Fibroblast of gingiva (primary cell): Measurements from ENCODE around the gene KLHL29.
A peak's percentile ranks its signal among the peaks of the same experiment; 100 is the strongest.

Source experiments
- DNase-seq: peaks from one replicate; pipeline ENCODE4 v3.0.0-alpha.2; 2011; ENCODE audit warnings: low read depth

KLHL29 gene

DNA sequence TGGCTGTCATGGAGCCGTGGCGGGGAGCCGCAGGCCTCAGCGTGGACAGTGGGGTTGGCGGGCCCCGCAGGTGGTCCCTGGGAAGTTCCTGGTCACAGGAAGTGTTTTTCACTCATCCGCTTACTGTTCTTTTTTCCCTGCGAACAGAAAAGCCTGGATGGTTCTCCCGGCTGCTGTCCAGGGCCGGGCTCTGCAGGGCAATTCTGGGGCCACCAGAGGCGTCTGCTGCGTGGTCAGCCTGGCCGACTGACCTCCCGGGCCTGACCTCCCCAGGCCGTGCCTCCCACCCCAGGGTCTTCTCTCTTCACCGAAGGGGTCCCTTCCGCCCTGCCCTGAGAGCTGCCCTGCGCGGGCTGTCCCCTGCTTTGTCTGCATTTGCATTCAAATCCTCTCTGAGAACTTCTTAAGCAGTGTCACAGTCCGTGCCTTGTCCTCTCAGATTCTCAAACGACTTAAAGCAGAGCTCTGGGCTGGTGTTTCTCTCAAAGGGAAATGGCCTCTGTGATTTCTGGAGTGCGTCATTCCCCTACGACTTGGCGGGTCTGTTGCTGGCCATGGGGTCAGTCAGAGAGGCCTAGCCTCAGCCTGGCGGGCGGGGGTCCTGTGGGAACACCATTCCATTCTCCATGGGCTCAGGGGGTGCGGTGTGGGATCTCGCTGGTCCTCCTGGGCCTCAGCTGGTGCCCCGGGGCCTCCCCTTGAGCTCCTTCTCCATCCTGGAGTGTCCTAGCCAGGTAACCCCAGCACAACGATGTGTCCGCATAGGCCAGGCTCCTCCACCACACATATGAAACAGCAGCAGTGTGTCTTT, 38.3 kb downstream of the KLHL29 start:
- DNase-seq: no peak

DNA sequence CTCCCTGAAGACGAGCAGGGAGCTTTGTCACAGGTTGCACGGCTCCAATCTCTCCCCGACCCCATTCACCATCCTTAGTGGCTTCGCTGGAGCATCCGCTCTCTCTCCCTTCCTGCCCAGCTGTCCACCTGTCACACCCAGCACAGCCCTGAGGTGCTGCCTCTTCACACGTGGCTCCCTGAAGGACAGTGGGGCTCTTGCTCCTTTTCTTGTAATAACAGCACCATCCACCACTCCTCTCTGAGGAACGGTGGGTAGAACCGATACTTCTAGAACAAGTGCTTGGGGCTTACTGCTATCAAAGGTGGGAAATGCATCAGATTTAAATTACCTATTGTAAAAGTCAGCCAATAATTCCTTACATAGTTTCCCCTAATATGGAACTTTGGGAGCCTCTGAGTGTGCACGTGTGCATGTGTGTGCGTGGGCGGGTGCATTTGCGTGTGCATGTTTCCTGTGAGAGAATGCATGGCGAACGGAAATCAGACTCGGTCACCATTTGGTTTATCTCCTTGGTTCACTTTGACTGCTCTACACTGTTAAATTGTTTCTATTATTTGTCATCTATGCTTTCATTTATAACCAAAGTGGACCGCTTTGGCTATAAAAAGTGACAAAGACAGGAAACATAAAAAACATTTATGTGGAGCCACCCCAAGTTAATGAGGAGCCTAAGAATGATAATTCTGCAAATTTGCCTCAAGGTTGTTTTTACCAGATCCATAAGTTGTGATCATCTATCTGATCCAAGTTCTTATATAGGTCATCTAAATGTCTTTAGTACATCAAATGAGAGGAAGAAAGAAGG, 39.1 kb downstream of the KLHL29 start:
- DNase-seq: no peak

DNA sequence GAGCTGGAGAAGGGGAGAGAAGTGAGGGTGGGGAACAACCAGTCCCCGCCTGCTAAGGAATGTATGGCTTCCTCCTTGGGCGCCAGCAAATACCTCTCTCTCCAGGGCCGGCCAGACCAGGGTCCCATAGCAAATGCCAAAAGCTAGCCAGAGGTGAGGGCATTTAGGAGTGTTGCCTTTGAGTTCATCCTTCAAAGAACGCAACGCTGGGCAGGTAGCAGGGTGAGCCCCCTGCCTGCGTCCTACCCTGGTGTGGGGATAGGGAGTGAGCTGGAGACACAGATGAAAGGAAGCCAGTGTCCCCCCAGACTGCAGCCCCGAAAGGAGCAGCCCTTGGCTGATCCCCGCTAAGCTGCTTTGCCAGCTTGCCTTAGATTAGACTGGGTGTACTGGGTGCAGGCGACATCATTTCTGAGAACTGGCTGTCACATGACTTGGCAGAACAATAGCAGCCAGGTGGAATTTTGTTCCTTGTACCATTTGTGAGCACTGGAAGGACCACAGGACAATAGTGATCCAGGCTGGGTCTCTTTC, 40.4 kb downstream of the KLHL29 start:
- no peak for DNase-seq

DNA sequence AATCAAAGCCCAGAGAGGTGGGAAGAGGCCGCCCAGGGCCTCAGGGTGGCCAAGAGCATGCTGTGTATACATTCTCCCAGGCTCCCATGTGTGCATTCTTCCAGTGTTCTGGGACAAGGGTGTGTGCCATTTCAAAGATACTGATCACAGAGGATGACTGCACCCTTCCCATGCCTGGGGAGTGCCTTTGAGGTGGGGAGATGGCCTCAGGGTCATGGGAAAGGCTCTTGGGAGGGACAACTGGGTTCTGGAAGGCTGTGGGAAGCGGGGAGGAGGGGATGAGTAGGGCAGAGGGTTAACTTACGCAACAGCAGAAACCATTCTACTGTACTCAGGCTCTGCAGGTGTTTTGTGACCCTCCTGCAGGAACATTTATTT, 40.9 kb downstream of the KLHL29 start:
- no peak for DNase-seq

DNA sequence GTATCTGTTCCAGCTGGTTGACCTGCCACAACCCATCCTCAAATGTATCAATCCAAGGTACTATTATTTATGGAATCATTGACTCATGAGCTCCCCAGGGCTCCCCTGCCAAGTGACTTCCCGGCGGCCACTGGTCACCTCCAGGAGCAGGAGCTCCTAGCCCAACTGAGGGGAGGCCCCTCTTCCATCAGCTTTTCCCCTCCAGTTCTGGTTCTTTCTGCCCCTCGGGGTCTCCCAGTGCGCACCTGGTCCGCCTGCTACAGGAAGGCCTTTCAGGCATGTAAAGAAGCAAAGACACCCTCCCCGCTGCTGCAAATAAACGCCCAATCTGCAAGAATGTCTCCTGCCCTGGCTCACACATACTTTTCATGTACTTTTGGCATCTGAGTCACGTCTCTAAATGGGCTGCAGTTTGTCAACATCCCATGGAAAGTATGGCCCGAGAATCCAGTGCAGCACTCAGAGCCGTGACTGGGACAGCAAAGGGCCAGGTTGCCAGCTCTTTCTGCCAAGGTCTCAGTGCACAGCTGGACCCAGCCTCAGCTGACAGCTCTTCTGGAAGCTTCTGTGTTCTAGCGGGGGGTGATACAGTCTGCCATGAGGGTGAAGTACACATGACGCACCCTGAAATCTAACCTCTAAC, 41.4 kb downstream of the KLHL29 start:
- DNase-seq: peak; percentile 88

DNA sequence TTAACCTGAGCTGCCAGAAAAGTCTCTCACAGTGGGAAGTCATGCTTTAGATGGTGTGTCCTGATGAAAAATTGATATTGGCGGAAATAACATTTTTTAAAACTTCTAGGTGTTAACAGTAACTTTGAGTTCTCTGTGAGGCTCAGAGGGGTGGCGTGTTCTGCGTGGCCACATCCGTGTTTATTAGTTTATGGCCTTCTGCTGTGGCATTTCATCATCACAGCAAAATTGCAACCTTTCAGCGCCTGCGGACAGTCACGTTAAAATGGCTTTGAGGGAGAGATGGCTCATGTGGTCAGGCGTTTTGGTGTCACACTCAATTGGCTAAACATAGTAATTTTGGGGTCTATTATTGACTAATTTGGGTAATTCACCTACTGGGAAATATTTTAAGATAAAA, 42.4 kb downstream of the KLHL29 start:
- no peak for DNase-seq

DNA sequence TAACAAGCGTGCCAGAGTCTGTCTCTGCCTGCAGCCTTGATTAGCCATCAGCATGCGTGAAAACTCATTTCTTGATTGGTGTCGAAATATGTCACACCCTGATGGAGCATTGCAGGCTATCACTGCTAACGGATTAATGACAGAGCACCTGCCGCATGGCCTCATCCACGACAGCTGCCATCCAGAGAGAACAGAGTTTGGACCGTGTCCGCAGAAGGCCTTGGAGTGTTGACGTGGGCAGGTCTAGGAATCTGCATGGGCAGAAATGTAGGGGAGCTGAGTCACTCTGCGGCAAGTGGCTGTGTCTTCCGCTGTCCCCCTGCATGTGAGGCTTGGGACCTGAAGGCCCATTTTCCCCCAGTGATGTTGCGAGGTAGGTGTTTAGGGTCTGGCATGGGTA, 43.0 kb downstream of the KLHL29 start:
- DNase-seq: no peak

DNA sequence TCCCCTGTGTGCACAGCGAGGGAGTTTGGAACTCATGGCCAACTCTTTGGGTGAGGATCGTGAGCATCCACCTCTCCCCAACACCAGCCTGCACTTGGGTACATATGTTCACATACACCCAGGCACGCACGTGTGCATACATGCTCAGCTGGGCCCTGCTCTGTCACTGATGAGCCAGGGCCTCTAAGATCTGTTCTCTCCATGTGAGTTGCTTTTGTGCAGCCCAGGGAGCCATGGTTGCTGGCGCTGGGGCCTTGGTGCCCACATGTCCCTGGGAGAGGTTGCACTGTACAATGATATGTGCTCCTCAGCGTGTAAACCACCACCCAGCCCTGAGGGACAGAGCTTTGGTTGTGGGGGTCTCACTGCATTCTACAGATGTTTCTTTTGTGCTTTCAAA, 44.1 kb downstream of the KLHL29 start:
- DNase-seq: no peak

DNA sequence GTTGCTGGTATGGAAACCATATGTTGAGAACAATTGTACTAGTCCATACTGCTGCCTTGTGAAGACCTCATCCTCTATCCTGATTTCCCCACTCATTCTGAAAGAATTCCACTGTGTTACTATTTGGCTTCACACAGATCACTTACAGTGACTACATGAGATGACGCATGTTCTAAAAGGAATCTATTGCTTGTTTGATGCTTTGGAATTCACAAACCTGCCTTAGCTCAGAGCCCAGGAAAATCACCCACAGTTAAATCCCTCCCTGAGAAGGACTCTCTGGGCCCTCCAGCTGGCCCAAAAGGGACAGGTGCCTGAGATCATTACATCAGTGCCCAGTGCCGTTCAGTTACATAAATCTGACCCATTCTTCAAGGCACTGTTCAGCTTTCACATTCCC, 45.3 kb downstream of the KLHL29 start:
- DNase-seq: peak; percentile 71

DNA sequence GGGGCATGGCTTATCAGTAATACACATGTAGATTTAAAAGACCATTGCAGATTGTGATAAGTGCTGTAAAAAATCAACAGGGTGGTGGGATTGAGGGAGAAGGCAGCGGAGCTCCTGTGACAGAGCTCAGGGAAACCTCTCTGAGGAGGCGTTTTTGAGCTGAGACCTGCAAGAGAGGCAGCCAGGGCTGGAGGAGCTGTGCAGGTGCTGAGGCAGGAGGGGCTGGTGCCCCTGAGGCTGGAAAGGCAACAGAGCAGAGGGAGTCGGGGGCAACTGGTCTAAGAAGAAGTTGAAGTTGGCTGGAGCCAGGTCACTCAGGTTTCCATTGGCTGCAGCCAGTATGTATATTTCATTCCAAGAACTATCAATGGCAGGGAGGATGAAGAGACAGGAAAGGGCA, 47.6 kb downstream of the KLHL29 start:
- no peak for DNase-seq

DNA sequence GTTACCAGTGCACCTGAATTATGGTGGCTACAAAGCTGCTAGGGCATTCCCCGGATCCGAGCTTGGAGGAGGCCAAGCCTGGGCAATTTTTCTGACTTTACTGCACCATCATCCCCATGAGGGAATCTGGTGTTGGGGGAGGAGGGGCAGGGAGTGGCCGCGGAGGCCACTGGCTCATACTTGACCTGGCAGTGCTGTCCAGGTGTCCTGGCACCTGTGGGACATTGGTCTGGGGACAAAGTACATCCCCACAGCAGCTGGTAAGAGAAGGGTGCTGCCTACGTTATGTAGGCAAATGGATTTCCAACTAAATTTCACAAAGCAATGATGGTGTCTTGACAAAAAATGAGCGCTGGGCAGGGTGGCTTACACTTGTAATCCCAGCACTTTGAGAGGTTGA, 48.3 kb downstream of the KLHL29 start:
- DNase-seq: no peak

DNA sequence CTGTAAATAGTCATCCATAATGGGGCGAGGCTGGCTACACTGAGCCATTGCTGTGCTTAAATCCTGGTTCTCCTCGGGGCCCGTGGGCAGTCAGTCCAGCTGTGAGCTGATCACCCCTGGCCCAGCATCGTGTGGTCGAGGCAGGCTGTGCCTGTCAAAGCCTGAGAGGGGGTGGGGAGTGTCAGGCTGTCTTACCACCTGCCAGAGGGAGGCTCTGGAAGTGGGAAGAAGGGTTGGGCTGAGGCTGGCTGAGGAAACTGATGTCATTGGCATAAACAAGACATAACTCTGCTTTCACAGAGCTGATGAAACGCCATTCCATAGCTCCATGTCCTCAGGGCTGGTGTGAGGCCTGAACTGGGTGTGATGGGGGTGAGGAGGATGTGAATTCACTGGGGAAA, 49.7 kb downstream of the KLHL29 start:
- DNase-seq: no peak

DNA sequence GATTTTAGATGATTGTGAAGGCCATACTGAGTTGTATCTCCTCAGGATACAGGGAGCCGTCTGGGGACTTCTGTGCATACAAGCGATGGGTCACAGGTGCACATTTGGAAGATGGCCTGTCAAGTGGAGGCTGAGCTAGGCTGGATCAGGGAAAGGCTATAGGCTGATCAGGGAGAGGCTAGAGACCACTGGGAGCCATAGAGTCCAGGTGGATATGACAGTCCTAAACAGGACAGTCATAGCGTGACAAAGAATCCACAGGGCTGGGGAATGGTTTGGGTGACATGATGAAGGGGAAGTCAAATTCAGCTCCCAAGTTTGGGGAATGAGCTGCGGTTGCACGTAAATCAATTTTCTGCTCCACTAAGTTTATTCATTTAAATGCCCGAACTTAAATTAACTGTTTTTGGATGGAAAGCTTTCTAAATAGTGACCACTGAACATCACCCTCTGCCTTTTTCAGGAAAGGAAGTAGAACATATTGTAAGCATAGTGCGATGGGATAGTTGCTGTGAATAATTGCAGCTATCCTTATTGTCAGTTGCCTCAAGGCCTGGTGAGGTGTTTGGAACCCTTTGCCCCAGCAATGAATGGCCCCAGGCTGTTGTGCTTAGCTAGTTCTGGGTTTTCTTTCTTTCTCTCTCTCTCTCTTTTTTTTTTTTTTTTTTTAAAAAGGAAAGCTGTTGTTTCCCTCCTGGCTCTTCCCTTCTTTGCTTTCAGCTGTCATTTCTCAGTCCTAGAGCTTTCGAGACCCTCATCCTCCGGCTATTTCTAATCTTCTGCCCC, 50.5 kb downstream of the KLHL29 start:
- no peak for DNase-seq

DNA sequence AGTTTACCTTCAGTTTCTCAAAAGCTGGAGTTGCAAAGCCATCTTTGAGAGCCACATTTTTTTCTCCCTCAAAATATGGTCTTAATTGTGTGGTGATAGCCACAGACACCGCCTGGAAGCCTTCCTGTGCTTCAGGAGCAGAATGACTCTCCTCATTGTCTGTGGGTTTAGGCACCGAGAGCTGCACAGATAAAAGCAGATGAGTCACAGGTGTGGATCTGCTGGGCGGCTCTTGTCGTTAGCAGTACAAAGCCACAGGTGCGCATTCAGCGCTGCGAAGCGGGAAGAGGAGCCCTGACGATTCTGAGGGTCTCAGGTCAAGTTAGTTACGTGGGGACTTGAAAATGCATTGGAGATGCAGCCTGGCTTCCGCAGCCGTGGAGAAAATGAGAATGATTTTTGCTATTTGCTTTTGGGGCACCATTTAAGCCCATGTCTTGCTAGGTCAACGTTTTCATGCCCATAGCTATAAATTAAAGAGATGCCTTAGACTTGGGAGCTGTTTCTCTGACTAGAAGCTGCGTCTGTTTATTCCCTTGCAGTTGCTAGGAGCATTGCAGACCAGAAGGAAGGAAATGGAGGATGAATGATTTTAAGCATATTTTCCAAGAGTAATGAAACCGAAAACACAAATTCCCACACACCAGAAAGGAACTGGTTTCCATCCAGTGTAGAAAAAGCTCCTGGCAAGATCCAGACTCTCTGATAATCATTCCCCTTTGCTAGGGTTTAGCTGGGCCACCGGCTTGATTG, 51.5 kb downstream of the KLHL29 start:
- no peak for DNase-seq

DNA sequence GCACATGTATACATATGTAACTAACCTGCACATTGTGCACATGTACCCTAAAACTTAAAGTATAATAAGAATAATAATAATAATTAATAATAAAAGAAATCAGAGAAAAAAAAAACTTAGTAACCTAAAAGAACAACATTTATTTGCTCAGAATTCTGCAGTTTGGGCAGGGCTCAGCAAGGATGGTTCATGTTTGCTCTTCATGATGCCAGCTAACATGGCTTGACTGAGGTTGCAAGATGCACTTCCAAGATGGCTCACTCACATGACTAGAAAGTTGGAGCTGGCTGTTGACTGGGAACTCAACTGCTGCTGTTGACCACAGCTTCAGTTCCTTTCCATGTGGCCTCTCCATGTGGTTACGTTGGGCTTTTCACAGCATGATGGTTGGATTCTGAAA, 56.4 kb downstream of the KLHL29 start:
- no peak for DNase-seq

DNA sequence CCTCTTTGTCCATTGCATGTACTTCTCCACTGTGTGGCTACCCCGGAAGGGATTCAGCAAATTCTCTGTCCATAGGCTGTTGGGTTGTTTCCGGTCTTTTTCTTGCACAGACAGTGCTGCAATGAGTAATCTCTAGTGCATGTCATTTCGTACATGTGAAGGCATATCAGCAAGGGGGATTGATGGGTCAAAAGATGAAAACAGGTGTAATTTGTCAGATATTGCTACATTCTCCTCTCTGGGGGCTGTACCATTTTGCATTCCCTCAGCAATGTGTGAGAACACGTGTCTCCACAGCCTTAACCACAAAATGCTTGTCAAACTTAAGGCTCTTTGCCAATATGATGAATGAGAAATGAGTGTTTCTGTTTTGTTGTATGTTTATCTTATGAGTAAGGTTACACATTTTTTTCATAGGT, 60.5 kb downstream of the KLHL29 start:
- peak; percentile 59 for DNase-seq

DNA sequence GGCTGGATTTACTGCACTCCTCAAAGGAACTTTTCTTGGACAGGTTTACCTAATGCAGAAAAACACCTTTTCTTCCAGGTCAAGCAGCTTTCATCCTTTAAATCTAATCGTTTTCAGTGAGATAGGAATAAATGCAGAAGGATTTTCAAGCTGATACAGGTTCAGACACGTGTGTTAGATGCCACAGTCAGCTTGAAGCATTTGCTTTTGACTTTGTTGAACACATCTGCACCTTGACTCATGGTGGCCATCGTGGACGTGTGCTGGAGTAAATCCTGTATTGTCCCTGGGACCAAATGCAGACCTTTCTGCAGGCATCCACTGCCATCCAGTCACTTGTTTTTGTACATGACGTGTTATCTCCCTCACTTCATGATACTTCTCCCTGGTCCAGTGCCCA, 61.9 kb downstream of the KLHL29 start:
- DNase-seq: no peak

DNA sequence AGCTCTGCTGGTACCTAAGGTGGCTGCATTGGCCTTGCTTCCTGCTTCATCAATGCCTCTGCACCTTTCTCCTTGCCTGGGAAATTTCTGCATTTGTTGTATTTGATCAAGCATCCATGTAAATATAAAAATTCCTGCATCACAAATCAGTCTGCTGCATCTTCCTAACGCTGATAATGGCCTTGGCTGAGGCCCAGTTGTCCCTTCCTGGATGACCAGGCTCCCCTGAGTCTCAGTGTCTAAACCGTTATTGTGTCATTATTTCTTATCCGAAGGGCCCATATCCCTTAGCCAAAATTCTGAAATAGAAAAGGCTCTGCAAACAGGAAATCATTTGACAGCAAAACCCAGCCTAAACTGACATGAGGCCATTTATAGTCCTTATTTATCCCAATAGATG, 62.4 kb downstream of the KLHL29 start:
- DNase-seq: no peak

DNA sequence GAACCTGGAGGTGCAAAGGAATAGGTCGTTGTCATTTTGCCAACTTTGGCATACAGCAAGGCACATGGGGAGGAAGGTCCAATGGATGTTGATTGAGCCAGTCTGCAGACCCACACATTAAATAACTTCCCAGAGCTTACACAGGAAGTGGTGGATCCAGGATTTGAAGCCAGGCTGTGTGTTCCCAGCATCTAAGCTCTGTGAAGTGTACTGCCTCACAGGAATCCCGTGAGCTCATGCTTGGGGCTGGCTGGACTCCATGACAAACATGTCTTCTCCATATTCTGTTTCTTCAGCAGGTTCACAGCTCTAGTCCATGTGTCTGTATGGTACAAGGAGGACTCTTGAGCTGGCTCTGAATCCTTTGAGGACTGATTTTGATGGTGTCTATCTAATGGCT, 63.9 kb downstream of the KLHL29 start:
- no peak for DNase-seq

DNA sequence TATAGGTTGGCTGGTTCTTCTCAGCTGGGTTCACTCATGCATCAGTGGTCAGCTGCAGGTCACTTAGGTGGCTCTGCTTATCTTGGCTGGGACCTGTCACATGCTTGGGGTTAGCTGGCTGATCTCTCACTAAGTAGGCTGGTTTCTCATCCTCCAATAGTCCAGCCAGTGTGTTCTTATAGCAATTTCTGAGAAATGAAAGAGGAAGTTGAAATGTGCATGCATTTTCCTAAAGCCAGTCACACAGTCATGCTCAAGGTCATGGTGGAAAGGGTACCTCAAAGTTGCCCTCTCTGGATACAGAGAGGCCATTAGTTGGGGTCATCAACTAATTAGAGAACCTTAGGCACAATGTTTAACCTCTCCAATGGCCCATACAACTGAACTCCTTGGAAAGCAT, 64.4 kb downstream of the KLHL29 start:
- no peak for DNase-seq

DNA sequence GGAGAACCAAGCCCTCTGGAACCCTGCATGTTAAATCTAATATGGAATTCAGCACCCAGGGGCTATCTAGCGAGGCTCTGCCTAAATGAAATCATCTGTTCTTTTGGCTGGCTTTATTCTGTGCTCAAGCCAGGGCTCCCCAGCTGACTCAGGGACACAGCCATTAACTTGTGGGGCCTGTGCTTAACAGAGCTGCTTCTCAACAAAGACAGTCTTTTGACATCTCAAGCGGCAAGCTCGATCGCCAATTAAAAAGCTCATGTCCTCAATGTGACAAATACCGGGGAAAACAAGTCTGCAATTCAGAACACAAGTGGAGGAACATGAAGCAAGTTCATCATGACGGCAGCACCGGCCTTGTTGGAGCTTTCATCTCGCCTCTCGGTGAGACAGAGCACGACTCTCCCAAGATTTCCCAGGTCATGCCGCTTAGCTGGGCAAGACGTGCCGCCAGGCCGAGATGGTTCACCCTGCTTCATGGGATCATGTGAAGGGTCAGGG, 64.9 kb downstream of the KLHL29 start:
- DNase-seq: peak; percentile 12
